Stimulated activated CD4-positive, alpha-beta T cell treated with anti-CD3 and anti-CD28 coated beads, Interleukin-4, amount 100 ng/mL, for 48 hours (primary cell): ENCODE measurements around the gene AZIN2.
"Not testable (repeated sequence)": the region's sequence is repeated elsewhere in the genome, so short reads cannot be mapped to it uniquely, and the experiment has no call there.

Source experiments
- DNase-seq, 2 donors: peaks; one replicate each; pipeline ENCODE4 v3.0.0-alpha.2; 2020; ENCODE audit warnings: low read depth in 2 of 2

Gene AZIN2

GRCh38 chr1:33127001-33127823 lies 46.3 kb downstream of the AZIN2 start:
- peak; percentile 98 to 99 for DNase-seq

DNA sequence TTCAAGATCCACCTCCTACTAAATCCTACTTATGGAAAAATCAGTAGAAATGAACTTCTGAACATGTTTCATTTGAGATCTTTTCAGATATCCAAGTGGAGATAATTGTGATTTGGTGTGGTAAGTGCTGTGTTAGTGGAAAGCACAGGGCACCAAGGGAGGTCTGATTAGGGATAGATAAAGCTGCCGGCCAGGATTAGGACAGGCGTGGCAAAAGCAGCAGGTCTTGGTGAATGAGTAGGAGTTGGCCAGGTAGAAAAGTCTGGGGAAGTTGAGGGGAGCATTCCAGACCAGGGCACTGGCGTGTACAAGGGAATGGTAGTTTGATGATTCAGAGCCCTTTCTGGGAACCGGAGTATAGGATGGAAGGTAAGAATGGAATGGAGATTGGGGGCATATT lies 47.8 kb downstream of the AZIN2 start:
- no peak for DNase-seq

GRCh38 chr1:33130297-33130696 lies 49.3 kb downstream of the AZIN2 start:
- DNase-seq = peak in 1 of 2 donors; percentile 27

- DNase-seq = no peak
These were observed 50.2 kb downstream of the AZIN2 start for GRCh38 chr1:33131191-33131590.

DNA sequence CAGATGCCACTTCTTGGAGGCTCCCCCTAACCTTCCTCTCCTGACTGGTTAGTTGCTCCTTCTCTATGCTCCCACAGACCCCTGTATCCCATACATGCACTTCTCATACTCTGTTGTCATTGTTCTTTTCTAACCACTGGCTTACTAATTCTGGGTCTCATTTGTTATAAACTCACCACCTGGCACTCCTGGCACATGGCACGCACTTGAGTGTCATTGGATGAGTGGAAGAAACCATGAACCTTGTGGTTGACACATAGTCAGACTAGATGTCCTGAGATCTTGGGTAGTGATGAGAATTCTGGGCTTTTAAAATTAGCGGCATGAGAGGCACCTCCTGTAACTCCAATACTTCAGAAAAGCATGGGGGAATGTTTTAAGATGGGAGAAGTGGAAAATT lies 51.6 kb downstream of the AZIN2 start:
- DNase-seq = no peak

DNA sequence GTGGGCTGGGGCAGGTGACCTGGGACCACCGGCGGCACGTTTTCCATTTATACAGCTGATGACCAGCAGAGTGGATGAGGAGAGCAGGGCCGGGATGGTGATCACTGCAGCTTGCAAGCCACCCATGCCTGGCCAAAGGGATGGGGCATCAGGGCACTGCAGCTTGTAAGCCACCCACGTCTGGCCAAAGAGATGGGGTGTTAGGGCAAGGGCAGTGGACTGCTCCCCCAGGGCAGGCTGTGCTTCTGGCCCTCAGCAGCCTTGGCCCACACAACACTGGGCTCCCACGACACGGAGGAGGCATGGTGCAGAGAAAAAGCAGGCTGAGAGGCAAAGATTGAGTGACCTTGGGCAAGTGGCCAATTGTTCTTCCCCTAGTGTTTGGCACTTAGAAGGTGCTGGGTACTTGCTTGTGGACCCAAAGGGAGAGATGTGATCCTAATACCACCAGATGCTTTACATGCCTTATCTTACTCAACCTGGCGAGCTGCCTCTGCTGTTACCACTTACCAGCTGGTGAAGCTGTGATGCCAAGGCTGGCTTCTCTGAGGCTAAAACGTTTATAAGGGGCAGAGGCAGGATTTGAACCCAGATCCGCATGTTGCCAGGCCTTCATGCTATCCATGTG lies 52.6 kb downstream of the AZIN2 start:
- no peak for DNase-seq

DNA sequence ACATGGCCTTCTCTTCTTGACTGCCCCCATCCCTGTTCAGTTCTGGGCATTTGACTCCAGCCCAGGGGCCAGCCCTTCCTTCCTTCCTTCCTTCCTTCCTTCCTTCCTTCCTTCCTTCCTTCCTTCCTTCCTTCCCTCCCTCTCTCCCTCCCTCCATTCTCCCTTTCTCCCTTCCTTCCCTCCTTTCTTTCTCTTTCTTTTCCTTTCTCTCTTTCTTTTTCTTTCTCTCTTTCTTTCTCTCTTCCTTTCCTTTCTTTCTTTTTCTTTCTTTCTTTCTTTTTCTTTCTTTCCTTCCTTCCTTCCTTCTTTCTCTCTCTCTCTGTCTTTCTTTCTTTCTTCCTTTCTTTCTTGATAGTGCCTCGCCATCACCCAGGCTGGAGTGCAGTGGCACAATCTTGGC lies 55.1 kb downstream of the AZIN2 start:
- DNase-seq = not testable (repeated sequence)

DNA sequence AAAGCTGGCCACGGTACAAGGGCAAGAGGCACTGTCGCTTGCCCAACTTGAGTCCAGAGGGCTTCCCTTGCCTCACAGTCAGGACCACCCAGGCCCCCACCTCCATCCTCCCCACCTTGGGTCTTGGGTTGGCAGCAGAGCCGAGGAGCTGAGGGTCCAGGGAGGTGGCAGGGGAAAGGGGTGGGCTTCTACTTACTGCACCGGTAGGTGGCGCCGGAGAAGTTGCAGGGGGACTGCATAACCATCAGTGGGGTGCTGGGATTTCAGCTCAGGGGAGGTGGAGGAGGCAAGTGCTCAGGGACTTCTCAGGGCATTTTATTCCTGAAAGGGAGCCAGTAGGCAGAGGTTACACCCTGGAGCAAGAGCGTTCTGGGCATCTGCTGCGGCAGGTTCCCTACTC lies 56.8 kb downstream of the AZIN2 start:
- no peak for DNase-seq

DNA sequence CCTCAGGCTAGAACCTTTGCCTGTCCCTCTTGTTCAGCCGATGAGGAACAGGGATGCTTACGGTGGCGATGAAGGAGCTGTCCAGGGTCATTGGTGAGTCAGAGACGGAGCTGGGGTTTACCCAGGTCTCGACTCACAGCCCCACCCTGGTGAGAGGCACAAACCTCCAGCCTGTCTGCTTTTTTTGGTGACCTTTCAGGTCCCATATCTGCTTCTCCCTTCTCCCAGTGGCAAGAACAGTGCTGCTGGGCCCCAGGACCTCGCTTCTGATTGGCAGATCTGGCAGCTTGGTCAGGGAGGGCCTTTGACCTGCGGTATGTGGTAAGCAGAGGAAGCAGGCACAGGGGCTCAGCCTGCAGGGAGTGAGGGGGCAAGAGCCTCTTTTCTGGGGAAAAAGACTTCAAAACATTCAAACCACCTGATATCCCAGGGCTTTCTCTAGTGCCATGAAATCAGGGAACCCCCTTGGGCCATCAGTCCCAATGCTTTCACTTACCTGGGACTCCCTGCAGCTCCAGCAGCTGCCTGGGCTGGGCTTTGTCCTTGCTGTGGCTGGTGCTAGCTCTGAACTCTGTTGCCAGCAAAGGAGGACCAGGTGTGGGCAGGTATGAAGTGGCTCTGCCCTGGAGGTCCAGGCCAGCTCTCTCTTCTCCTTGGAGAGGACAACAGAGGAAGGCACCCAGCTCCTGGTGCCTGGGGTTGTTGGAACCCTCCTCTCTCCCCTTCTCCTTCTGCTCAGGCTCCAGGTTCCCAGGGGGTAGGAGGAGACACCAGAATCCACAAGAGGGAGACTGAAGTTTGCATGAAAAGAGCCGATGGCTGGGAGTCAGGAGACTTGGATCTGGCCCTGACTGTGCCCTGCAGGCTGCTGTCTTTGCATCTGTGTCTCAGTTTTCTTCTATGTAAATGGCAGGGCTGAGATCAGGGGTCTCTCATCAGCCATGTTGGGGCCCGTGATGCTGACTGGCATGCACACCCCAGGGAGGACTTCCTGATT lies 59.5 kb downstream of the AZIN2 start:
- DNase-seq = no peak

DNA sequence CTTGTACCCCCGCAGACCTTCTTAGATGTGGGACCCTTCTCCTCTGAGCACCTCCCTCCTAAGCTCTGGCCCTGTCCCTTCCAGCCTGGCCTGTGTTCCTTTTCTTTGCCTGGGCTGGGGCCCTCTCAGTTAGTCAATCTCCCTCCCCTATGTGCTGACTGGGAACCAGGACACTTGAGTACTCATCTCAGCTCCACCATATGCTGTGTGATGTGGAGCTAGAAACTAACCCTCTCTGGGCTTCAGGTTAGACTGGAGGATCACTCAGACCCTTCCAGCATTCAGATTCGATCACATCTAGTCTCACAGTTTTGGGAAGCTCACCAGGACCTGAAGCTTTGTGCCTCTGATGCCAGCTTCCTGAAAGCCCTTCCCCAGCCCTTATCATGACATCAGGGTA lies 60.3 kb downstream of the AZIN2 start:
- DNase-seq = no peak

GRCh38 chr1:33141781-33142180 lies 60.8 kb downstream of the AZIN2 start:
- no peak for DNase-seq

- DNase-seq = no peak
These were observed 61.6 kb downstream of the AZIN2 start for GRCh38 chr1:33142483-33143064.

GRCh38 chr1:33143176-33143575 lies 62.2 kb downstream of the AZIN2 start:
- no peak for DNase-seq

DNA sequence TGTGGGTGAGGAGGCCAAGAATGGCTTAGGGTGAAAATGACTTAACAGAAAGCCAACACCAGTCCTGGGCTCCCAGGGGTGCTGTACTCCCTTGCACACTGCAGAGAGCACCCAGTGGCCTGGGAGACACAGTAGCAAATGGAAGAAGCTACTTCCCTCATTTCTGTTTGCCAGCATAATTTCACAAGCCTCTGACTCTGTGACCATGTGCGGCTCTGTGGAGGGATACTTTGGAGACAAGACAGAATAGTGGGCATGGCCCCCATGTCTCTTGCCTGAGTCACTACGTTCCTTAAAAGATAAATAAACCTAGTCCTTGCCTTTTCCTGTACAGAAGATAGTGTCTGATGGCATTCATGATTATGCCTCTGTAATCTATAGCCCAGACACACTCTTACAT lies 62.7 kb downstream of the AZIN2 start:
- no peak for DNase-seq

- DNase-seq = no peak
These were observed 65.0 kb downstream of the AZIN2 start for GRCh38 chr1:33146003-33146402.

- no peak for DNase-seq
These were observed 66.5 kb downstream of the AZIN2 start for GRCh38 chr1:33147275-33147996.

GRCh38 chr1:33147997-33148314 lies 67.0 kb downstream of the AZIN2 start:
- no peak for DNase-seq

- no peak for DNase-seq
These were observed 67.7 kb downstream of the AZIN2 start for GRCh38 chr1:33148615-33149014.

DNA sequence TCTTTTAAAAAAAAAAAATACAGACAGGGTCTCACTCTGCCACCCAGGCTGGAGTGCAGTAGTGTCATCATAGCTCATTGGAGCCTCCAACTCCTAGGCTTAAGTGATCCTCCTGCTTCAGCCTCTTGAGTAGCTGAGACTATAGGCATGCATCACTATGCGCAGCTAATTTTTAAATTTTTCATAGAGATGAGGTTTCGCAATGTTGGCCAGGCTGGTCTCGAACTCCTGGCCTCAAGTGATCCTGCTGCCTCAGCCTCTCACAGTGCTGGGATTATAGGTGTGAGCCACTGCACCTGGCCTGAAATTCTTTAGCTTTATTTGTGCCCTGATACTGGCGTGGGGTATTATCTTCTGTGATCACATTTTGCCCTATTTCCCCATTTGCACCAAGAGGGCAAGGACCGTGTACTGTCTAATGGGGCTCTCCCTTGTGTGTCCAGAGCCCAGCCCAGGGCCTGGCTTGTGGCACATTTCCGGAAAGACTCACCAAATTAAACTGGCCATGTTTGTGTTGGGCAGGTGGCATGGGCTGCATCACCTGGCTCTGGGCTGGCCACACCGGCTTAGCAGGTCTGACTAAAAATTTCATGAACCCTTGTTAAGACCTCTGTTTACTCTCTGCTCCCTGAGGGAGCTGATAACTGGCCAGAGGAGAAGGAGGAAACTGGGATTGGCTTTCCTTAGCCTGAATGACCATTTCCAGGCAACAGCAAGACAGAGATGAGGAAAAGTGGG lies 68.7 kb downstream of the AZIN2 start:
- no peak for DNase-seq

DNA sequence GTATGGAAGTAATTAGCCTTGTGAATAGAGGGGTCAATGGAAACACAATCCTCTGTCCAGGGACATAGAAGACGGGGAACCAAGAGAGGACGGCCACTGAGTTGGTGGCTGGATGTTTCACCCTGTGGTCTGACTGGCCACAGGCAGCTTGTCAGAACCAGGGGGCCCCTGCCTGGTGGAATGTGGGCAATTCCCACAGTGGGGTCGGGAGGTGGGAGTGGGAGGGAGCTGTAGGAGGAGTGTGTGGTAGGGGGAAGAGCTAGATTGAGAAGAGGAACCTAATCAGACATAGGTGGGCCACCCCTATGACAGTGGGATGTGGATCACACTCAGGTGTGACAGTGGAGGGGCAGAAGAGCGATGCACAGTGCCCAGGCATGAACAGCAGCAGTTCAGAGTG lies 69.6 kb downstream of the AZIN2 start:
- DNase-seq = no peak

DNA sequence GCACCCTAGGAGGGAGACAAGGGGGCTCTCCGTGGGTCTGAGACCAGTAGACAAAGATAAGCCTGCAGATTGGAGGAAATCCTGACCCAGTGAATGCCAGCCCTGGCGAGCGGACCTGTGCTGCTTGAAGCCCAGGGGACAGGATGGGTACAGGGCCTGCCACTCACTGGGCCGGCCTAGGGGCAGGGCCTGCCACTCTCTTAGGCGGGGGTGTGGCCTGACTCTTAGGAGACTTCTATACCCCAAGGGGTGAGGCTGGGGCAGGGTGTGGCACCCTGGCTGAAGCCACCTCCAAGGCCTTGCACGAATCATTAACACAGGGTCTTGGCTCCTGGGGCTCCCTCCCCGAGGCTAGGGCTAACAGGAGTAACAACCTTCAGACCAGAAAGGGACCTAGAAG lies 70.2 kb downstream of the AZIN2 start:
- no peak for DNase-seq
